ENCODE data around the gene VEPH1.

VEPH1 gene

GRCh38 chr3:157472648-157473047, 30.6 kb downstream of the VEPH1 start:
- no peak for DNase-seq

- no peak for DNase-seq
These were observed 32.2 kb downstream of the VEPH1 start for GRCh38 chr3:157471064-157471463.

- no peak for DNase-seq
These were observed 33.5 kb downstream of the VEPH1 start for GRCh38 chr3:157469561-157470294.

- DNase-seq: no peak
These were observed 36.0 kb downstream of the VEPH1 start for GRCh38 chr3:157467200-157467599.

- DNase-seq: no peak
These were observed 37.5 kb downstream of the VEPH1 start for GRCh38 chr3:157465741-157466140.

GRCh38 chr3:157464321-157464720, 38.9 kb downstream of the VEPH1 start:
- no peak for DNase-seq

GRCh38 chr3:157463816-157464215, 39.4 kb downstream of the VEPH1 start:
- no peak for DNase-seq

GRCh38 chr3:157460253-157460652, 43.0 kb downstream of the VEPH1 start:
- no peak for DNase-seq

- DNase-seq: no peak
These were observed 43.5 kb downstream of the VEPH1 start for GRCh38 chr3:157459706-157460105.

GRCh38 chr3:157453824-157454223, 49.4 kb downstream of the VEPH1 start:
- no peak for DNase-seq

- DNase-seq: no peak
These were observed 51.1 kb downstream of the VEPH1 start for GRCh38 chr3:157452097-157452496.

- no peak for DNase-seq
These were observed 56.1 kb downstream of the VEPH1 start for GRCh38 chr3:157447026-157447694.

- no peak for DNase-seq
These were observed 57.4 kb downstream of the VEPH1 start for GRCh38 chr3:157445857-157446256.

GRCh38 chr3:157444797-157445184, 58.4 kb downstream of the VEPH1 start:
- DNase-seq: no peak

GRCh38 chr3:157443905-157444796, 59.1 kb downstream of the VEPH1 start:
- no peak for DNase-seq

- DNase-seq: no peak
These were observed 60.5 kb downstream of the VEPH1 start for GRCh38 chr3:157442729-157443128.

- no peak for DNase-seq
These were observed 62.1 kb downstream of the VEPH1 start for GRCh38 chr3:157441102-157441624.

- DNase-seq: no peak
These were observed 65.0 kb downstream of the VEPH1 start for GRCh38 chr3:157438194-157438730.

GRCh38 chr3:157436583-157437291, 66.5 kb downstream of the VEPH1 start, which contains the start of gene PTX3:
PTX3 (plus strand) TSS chr3:157436850; CDS start chr3:157436934, 84 bp downstream.
- no peak for DNase-seq

- DNase-seq: no peak
These were observed 73.5 kb downstream of the VEPH1 start for GRCh38 chr3:157429708-157430107.

GRCh38 chr3:157428853-157429252, 74.4 kb downstream of the VEPH1 start:
- DNase-seq: no peak

- DNase-seq: no peak
These were observed 75.3 kb downstream of the VEPH1 start for GRCh38 chr3:157427901-157428300.
